Hypothalamus (tissue), 51 donors: ENCODE data around the gene KRT25.
"Not testable (repeated sequence)": the region's sequence is repeated elsewhere in the genome, so short reads cannot be mapped to it uniquely, and the experiment has no call there.

Experiments
- DNase-seq, 51 donors: peaks; one replicate each; lab custom pipeline; 2025; lab: John Stamatoyannopoulos, UW

KRT25 gene

GRCh38 chr17:40760105-40761016 is 5.2 kb upstream of the KRT25 start:
- DNase-seq: no peak

- DNase-seq: no peak
These were observed 1.3 kb downstream of the KRT25 start for GRCh38 chr17:40753804-40754203.

- no peak for DNase-seq
These were observed 4.1 kb downstream of the KRT25 start for GRCh38 chr17:40751065-40751464.

GRCh38 chr17:40750391-40750790 is 4.7 kb downstream of the KRT25 start:
- no peak for DNase-seq

GRCh38 chr17:40748666-40749065 is 6.5 kb downstream of the KRT25 start:
- DNase-seq: not testable (repeated sequence)

GRCh38 chr17:40738553-40738952 is 16.6 kb downstream of the KRT25 start:
- no peak for DNase-seq

- no peak for DNase-seq
These were observed 20.1 kb downstream of the KRT25 start for GRCh38 chr17:40735016-40735415.

GRCh38 chr17:40734018-40734417 is 21.1 kb downstream of the KRT25 start:
- DNase-seq: no peak

- no peak for DNase-seq
These were observed 24.2 kb downstream of the KRT25 start for GRCh38 chr17:40730970-40731369.

GRCh38 chr17:40727447-40728231 is 27.5 kb downstream of the KRT25 start:
- DNase-seq: no peak

- no peak for DNase-seq
These were observed 28.2 kb downstream of the KRT25 start for GRCh38 chr17:40726919-40727318.

- DNase-seq: no peak
These were observed 30.5 kb downstream of the KRT25 start for GRCh38 chr17:40724656-40725055.

GRCh38 chr17:40722241-40722640 is 32.9 kb downstream of the KRT25 start:
- DNase-seq: no peak

GRCh38 chr17:40720899-40721298 is 34.2 kb downstream of the KRT25 start:
- no peak for DNase-seq

GRCh38 chr17:40718930-40719329 is 36.2 kb downstream of the KRT25 start:
- DNase-seq: no peak

GRCh38 chr17:40717776-40718175 is 37.4 kb downstream of the KRT25 start:
- no peak for DNase-seq

GRCh38 chr17:40714473-40714872 is 40.7 kb downstream of the KRT25 start:
- no peak for DNase-seq

- no peak for DNase-seq
These were observed 47.4 kb downstream of the KRT25 start for GRCh38 chr17:40707745-40708144.

- no peak for DNase-seq
These were observed 49.5 kb downstream of the KRT25 start for GRCh38 chr17:40705584-40705983.

- no peak for DNase-seq
These were observed 51.5 kb downstream of the KRT25 start, which contains the start of gene KRT24 for GRCh38 chr17:40703652-40704051. TSS of gene KRT24 (minus strand) at chr17:40703752. CDS start at chr17:40703693, 59 bp downstream.

GRCh38 chr17:40702271-40702670 is 52.9 kb downstream of the KRT25 start:
- DNase-seq: no peak

- no peak for DNase-seq
These were observed 55.3 kb downstream of the KRT25 start for GRCh38 chr17:40699853-40700252.
